IMR-90 (cell line): ENCODE results near the gene MED12.

Source experiments
- CEBPB ChIP-seq: IDR thresholded peaks from 2 replicates; pipeline ENCODE4 v1.6.1; 2012; ENCODE audit warnings: low read depth, low read length, improper control_type of control experiment
- CHD1 ChIP-seq: IDR thresholded peaks from 2 replicates; pipeline ENCODE4 v1.6.1; 2012; ENCODE audit warnings: low read depth, low read length, improper control_type of control experiment
- CTCF ChIP-seq: conservative IDR thresholded peaks from 2 replicates; pipeline ENCODE4 v1.5.1; 2012; ENCODE audit warnings: mild to moderate bottlenecking, low read depth, low read length, improper control_type of control experiment
- FOS ChIP-seq: fragments of 150-350 bp; IDR thresholded peaks from 2 replicates; pipeline ENCODE4 v1.6.1; 2016; ENCODE audit warnings: low read depth, low read length
- MAZ ChIP-seq: IDR thresholded peaks from 2 replicates; pipeline ENCODE4 v1.6.1; 2012; ENCODE audit warnings: low read depth, mild to moderate bottlenecking, low read length, improper control_type of control experiment, moderate library complexity, borderline replicate concordance
- MXI1 ChIP-seq: IDR thresholded peaks from 2 replicates; pipeline ENCODE4 v1.6.1; 2012; ENCODE audit warnings: low read depth, mild to moderate bottlenecking, low read length, moderate library complexity, borderline replicate concordance
- POLR2A ChIP-seq: IDR thresholded peaks from 2 replicates; pipeline ENCODE4 v1.6.1; 2012; ENCODE audit warnings: mild to moderate bottlenecking, low read depth, low read length
- RAD21 ChIP-seq: IDR thresholded peaks from 2 replicates; pipeline ENCODE4 v1.6.1; 2012; ENCODE audit warnings: low read length, improper control_type of control experiment
- RCOR1 ChIP-seq: IDR thresholded peaks from 2 replicates; pipeline ENCODE4 v1.6.1; 2012; ENCODE audit warnings: mild to moderate bottlenecking, low read length, improper control_type of control experiment; ENCODE audit not compliant: insufficient replicate concordance
- RFX5 ChIP-seq: IDR thresholded peaks from 2 replicates; pipeline ENCODE4 v1.8.0; 2012; ENCODE audit warnings: low read depth, mild to moderate bottlenecking, low read length, moderate library complexity
- SMC3 ChIP-seq: fragments of 150-350 bp; IDR thresholded peaks from 2 replicates; pipeline ENCODE4 v1.6.1; 2016; ENCODE audit warnings: low read depth, mild to moderate bottlenecking, antibody characterized with exemption, low read length, moderate library complexity
- USF2 ChIP-seq: fragments of 150-350 bp; IDR thresholded peaks from 2 replicates; pipeline ENCODE4 v1.6.1; 2017; ENCODE audit warnings: mild to moderate bottlenecking, antibody characterized with exemption, low read length, low read depth

- TF ChIP-seq CTCF (no peak), MXI1 (peak; percentile 35; the same call in 1 of the 2 replicates), CEBPB (no peak), POLR2A (no peak), MAZ (peak; percentile 50; the same call in 1 of the 2 replicates), RFX5 (no peak), SMC3 (no peak), RAD21 (no peak), RCOR1 (no peak), FOS (no peak), CHD1 (no peak), USF2 (no peak)
These were observed 22.8 kb upstream of the MED12 start, which contains the start of gene FOXO4 for GRCh38 chrX:71095555-71095980.
